ENCODE data around the gene TMPRSS3.

GRCh38 chr21:42404539-42404938 lies 8.7 kb upstream of the TMPRSS3 start:
- TF ChIP-seq POLR2A (IDR thresholded peaks at IDR 0.05; ENCODE audit: low read depth) (no peak), CTCF (IDR thresholded peaks at IDR 0.05) (no peak)
